NCI-H526 (cell line): ENCODE data around the gene COX6B2.

Experiments used
- DNase-seq, 2 experiments: peaks; one replicate each; lab custom pipeline; 2025; lab: John Stamatoyannopoulos, UW

Gene COX6B2

DNA sequence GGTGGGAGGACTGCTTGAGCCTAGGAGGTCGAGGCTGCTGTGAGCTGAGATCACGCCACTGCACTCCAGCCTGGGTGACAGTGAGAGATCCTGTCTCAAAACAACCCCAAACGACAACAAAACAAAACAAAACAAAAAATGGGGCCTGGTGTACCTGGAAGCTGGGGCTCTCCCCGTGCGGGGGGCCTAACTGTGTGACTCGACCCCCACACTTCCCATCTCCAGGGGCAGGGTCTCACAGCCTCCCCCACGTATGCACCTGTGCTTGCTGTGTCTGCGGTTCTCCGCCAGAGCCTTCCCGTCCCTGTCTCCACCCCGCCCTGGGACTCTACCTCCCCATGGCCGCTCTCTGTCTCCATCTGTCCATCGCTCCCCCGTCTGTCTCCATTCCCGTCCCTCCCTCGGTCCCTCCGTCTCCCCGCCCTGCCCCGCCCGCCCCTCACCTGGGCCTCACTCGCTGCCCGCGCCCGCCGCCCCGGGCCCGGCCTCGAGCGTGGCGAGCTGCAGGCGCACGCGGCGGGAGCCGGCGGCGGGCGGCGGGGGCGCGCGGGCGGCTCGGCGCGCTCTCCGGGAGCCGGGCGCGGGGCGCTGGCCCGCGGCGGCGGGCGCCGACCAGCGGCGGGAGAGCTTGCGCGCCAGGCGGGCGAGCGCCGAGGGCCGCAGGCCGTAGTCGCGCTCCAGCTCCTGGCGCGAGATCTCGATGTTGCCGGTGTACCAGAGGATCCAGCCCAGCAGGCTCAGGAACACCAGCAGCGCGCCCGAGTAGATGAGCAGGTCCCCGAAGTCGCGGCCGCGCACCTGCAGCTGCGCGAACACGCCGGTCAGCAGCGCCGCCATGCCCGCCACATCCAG lies 29.0 kb upstream of the COX6B2 start:
- DNase-seq: peak in 1 of 2 experiments; percentile 85

DNA sequence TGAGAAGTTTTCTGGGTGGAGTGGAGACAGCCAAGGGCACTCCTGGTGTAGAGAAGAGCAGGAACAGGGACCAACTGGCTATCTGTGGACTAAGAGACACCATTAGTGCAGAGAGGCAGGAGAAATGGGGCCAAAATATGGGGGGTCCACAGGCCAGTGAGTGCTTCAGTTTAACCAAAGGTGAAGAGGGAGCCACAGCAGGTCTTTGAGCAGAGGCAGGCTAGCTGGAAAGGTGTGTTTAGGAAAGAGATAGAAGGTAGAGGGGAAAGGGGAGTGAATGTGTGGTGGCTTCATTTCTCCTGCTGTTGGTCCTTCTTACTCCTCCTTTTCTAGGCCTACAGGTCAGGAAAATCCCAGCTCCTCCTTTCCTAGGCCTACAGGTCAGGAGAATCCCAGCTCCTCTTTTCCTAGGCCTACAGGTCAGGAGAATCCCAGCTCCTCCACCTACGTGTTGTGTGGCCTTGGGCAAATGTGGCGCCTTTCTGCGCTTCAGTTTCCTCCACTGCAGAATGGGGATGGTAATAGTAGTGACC lies 28.1 kb upstream of the COX6B2 start:
- no peak for DNase-seq

DNA sequence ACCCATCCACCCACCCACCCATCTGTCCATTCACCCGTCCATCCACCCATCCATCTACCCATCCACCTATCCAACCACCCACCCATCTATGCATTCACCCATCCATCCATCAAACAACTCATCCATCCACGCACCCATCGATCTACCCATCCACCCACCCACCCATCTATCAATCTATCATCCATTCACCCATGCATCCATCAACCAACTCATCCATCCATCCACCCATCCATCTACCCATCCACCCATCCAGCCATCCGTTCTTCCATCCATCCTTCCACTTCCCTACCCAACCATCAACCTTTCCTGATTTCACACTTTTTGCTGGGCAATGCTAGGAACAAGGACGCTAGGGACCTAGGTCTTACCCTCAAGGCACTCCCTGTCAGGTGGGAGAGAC lies 27.5 kb upstream of the COX6B2 start:
- DNase-seq: no peak

DNA sequence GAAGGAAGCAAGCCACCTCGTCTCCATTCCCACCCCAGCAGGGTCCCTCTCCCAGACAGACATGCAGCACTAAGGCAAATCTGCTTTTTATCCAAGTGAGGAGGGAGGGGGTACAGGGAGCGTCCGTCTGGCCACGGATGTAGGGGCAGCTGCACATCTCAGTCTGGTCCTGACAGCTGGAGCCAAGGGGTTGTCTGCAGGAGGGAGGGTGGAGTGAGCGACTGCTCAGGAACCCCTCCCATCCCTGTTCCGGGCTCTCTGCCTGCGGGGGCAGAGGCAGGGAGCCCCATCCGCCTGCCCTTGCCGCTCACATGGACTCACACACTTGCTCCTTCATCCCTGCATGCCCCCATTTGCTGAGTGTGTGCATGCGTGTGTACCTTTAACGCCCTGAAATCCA lies 24.7 kb upstream of the COX6B2 start:
- no peak for DNase-seq

DNA sequence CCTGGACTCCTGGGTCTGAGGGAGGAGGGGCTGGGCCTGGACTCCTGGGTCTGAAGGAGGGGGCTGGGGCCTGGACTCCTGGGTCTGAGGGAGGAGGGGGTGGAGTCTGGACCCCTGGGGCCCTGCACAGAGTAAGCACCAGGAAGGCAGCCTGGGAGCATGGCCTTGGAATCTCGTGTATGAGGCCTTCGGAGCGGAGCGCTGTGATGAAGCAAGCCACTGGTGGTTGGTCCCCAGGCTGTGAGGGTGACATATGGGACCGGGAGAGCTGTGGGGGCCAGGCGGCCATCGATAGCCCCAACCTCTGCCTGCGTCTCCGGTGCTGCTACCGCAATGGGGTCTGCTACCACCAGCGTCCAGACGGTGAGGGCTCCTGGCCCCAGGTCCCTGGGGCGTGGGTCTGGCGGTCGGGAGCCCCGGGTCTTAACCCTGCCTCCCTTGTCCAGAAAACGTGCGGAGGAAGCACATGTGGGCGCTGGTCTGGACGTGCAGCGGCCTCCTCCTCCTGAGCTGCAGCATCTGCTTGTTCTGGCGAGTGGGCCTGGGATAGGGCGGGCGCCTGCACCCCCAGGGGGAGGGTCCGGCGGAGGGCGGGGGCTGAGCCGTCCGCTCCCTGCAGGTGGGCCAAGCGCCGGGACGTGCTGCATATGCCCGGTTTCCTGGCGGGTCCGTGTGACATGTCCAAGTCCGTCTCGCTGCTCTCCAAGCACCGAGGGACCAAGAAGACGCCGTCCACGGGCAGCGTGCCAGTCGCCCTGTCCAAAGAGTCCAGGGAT lies 23.0 kb upstream of the COX6B2 start:
- peak in 1 of 2 experiments; percentile 32 for DNase-seq

DNA sequence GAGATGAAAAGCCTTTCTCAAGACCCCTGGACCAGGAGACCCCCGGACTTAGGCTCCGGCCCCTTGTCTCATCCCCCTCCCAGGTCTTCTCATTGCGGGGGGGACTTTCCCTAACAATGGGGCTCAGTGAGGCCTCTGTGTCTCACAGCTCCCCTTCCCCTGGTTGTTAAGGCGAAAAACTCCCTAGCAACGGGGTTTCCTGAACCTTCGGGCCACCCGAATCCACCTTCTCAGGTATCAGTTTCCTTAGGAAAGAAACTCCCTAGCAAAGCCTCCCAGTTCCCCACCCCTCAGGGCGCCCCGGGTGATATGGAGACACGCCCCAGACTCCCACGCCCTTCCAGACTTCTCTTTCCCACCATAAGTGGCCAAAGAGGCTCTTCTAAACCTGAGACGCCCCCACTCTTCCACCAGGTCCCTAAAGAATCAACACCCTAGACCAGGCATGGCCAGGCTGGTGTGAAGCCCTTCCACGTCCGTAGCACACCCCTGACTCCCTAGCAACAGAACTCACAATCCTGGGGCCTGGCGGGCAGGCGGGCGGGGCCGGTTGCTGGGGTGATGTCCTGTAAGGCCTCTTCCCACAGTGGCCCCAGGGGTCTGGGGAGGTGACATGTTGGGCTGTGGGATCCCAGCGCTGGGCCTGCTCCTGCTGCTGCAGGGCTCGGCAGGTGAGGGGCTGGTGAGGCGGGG lies 21.9 kb upstream of the COX6B2 start, which contains the start of gene TMEM190:
TMEM190 (plus strand) TSS at position 586 of the 693 bp plus-strand sequence; CDS start at position 614, 28 bp downstream.
- peak in 1 of 2 experiments; percentile 61 for DNase-seq

DNA sequence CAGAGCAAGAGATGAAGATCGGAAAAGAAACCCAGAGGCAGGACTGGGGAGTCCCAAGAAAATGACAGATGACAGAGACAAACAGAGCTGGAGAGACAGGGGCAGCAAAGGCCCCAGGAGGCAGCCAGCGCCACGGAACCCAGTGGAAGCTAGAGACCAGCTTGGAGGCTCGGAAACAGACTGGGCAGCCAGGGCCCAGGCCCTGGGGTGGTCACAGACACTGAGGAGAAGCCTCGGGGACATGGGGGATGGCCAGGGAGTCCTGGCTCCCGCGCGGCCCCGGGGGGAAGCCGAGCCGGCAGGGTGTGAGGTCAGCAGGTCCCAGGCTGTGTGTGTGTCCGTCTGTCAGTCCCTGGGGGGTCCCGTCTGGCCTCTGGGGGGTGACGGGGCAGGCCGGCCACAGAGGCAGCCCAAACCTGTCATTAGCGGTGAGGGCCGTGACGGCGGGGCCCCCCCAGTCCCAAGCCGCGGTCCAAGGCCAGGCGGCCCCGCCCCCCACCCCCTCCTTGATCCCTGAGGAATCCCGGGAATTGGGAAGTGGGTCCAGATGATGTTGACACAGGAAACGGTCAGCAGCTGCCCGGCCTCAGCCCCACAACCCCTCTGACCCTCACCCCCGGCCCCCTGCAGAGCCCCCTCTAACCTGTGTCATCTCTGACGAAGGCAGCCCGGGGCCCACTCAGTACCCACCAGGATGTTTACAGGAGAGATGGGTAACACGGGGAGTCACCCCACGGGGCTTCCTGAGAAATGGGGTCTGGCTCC lies 19.7 kb upstream of the COX6B2 start:
- DNase-seq: peak in 1 of 2 experiments; percentile 37

DNA sequence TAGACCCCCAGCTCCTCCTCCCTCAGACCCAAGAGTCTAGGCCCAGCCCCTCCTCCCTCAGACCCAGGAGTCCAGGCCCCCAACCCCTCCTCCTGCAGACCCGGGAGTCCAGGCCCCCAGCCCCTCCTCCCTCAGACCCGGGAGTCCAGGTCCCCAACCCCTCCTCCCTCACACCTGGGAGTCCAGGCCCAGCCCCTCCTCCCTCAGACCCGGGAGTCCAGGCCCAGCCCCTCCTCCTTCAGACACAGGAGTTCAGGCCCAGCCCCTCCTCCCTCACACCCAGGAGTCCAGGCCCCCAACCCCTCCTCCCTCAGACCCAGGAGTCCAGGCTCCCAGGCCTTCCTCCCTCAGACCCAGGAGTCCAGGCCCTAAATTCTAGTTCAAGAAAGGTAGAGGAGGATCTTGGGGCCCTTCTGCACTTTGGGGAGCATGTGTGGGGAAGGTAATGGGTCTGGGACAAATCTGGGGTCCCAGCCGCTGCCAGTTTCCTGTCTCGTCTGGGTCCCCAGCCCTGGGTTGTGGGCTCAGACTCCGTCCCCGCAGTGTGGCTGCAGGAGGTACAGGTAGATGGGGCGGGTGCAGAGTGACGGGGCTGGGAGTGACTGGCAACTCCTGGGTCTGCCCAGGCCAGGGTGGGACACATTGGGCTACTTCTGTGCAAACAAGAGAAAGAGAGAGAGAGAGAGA lies 18.9 kb upstream of the COX6B2 start:
- DNase-seq: no peak

DNA sequence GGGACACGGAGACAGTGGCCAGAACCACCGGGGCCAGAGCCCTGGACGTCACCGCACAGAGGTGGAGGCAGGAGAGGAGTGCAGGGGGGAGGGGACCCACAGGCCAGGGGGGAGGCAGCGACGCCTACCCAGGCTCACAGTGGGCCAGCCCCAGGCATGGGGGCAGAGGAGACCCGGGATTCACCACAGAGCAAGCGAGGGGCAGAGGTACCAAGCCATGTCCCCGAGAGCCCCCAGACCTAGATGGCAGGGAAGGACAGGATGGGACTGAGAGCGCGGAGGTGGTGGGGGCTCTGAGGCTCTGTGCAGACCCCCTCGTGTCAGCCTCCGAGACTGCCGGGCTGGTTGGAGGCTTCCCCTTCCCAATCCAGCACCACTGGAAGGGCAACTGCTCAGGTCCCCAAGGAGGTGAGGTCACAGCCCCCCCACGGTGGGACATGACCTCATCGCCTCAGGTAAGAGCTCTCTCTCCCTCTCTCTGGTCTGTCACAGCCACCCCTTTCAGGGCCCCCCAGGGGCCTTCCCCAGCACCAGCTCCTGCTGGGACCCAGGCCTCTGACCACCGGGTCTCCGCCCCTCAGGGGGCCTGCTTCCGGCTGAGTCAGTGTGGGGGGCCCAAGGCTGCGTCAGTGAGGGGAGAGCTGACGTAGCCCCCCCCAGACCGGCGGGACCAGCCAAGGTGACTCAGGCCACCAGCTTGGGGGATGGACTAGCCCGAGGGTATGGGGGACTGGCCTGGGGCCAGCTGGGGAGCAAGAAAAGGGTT lies 18.0 kb upstream of the COX6B2 start:
- DNase-seq: no peak

DNA sequence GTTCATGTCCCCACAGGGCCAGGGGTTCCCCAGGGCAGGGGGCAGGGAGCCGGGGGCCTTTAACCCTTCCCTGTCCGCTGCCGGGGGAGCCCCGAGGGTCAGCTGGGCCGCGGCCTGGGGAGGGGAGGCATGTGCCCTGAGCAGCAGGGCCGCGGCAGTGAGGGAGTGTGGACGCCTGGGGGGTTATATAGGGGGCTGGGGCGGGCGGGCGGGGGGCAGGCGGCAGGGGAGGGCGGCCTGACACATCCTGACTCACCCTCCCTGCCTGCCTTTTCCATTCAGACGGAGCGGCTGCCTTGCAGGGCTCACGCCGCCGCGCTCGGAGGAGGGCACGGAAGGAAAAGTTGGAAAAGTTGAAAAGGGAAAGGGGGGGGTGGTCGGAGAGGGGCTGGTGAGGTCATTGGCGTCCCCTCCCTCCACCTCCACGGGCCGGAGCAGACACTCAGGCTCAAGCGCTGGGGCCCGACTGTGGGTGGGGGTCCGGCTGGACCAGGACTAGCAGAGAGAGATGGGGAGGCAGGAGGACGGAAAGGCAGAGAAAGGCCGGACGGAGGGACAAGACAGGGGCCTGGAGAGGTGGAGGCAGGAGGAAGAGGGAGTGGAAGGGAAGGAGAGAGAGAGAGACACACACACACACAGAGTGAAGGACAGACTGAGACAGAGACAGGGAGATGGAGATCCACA lies 15.9 kb upstream of the COX6B2 start, which contains the start of gene IL11:
IL11 (minus strand) TSS at position 159 of the 684 bp plus-strand sequence; CDS start at position 6, 153 bp downstream.
- no peak for DNase-seq

DNA sequence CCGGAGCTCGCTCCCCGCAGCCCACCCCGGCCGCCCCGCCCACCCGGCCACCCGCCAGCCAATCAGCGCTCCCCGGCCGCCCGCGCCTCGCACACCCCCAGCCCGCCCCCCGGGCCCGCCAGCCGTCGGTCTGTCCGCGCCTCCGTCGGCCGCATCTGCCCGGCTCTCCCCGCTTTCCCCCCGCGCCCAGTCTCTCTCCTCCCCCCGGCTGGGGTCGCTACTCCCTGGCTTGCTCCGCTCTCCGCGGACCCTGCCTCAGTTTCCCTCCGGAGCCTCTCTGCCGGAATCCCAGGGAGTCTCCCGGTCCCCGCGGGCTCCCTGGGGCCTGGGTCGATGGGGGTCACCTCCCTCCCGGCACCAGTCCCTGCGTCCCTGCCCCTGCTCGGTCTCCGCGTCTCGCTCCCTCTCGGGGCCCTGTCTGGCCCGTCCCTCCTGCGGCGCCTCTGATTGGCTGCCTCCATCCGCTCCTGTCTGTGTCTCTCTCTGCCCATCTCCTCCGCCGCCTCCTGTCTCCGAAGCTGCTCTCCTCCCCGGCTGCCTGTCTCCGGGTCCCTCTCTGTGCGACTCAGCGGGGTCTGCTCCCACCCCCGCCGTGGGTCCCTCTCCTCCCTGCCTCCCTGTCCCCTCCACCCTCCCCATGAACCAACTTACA lies 15.3 kb upstream of the COX6B2 start:
- peak; percentile 45 to 90 for DNase-seq

DNA sequence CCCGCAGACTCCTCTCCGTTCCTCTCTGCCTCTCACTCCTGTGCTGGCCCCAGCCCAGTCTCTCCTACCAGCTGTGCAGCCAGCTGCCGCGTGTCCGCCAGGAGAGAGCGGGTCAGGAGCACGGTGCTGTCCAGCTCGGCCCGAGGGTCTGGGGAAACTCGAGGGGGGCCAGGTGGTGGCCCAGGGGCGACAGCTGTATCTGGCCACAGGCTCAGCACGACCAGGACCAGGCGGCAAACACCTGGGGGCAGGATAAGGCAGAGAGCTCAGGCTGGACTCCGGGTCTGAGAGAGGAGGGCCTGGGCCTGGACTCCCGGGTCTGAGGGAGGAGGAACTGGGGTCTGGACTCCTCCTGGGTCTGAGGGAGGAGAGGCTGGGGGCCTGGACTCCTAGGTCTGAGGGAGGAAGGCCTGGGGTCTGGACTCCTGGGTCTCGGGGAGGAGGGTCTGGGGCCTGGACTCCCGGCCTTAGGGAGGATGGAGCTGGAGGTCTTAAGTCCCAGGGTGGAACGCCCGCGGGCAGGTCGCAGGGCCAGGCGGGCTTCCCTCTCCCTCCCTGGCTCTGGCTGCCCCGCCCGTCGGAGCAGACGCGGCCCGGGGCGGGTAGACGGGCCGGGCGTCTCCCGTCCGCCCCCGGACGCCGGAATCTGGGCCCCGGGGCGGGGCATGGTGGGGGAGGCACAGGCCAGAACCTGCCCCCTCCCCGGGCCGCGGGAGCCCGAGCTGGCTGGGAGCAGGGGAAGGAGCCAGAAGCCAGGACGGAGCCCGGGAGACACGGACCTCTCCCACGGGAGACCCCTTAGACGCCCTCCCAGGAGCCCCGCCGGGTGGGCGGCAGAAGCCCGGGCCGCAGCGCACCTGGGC lies 14.4 kb upstream of the COX6B2 start:
- no peak for DNase-seq

DNA sequence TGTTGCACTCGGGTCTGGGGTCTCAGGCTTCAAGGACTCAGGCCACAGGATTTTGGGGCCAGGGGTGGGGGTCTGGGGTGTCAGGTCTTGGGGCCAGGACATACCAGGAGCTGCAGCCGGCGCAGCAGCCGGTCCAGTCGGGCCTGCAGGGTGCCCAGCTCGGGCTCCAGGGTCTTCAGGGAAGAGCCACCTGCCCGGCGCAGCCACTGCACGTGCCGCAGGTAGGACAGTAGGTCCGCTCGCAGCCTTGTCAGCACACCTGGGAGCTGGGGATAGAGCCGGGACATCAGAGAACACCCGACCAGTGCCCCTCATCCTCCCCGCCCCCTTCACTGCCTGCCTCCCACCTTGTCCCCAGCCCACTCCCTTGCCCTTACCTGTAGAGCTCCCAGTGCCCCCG lies 13.6 kb upstream of the COX6B2 start:
- no peak for DNase-seq

DNA sequence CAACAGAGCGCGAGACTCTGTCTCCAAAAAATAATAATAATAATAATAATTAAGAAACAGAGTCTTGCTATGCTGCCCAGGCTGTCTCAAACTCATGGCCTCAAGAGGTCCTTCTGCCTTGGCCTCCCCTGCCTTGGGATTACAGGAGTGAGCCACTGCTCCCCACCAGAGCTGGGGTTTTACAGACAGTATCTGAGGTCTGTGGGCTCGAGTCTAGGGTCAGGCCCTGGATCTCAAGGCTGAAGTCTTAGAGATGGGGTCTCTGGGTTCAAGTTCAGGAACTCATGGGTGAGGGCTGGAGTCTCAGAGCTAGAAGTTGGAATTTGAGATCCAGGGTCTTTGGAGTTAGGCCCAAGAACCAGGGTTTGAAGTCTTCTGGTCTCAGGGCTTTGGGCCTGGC lies 12.3 kb upstream of the COX6B2 start:
- DNase-seq: no peak

DNA sequence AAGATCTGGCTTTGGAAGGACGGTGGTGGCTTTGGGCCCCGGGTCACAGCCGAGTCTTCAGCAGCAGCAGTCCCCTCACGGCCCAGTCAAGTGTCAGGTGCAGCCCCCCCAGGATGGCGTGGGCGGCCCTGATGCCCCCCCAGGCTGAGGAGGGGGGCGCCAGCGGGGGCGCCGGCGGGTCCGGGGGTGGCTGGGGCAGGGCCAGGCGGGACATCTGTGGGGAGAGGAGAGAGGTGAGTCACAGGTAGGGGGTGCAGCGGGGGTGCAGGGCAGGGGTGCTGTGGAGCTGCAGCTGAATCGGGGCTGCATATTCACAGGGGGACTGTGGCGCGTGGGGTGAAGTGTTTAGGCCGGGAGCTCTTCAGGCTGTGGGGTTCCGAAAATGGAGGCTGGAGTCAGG lies 11.4 kb upstream of the COX6B2 start:
- DNase-seq: no peak

DNA sequence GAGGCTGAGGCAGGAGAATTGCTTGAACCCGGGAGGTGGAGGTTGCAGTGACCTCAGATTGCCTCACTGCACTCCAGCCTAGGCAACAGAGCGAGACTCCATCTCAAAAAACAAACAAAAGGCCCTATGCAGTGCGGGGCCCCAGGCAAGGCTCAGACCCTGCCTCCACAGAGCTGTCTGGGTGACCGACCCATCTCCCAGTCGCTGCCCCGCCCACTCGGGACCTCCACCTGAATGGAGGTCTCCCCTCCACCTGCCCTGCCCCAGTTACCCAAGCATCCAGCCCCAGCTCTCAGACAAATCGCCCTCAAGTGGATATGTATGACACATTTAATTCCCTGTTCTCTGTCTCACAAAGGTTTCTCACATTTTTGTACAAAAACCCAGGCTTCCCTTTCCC lies 10.7 kb upstream of the COX6B2 start:
- DNase-seq: no peak

DNA sequence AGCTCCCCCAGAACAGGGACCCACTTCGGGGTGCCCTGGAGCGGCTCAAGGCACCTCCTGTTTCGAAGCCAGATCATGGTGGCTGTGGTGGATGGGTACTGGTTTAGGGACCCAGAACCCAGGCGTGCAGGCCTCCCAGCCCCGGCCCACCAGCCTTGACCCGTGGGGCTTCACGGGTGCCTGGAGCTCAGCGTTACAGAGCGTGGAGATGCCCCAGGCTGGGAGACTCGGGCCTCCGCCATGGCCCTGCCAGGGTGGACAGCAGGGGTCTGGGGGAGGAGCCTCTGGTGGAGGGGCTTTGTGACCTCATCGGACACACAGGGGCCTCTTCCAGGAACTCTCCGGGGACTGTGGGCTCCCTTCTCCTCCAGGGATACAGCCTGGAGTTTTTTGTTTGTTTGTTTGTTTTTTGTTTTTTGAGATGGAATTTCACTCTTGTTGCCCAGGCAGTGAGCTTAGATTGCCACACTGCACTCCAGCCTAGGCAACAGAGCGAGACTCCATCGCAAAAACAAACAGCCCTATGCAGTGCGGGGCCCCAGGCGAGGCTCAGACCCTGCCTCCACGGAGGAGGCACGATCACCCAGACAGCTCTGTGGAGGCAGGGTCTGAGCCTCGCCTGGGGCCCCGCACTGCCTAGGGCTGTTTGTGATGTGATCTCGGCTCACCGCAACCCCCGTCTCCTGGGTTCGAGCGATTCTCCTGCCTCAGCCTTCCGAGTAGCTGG lies 8.6 kb upstream of the COX6B2 start, which contains the start of gene GARIN5B:
GARIN5B (minus strand) TSS at position 271 of the 727 bp plus-strand sequence; CDS start at position 77, 194 bp downstream.
- DNase-seq: no peak
